Measurements from ENCODE around the gene KCNF1.

GRCh38 chr2:10879624-10880585 is 31.8 kb upstream of the KCNF1 start:
- no peak for TF ChIP-seq CTCF (IDR thresholded peaks at IDR 0.05 in 2 of 3, conservative IDR thresholded peaks at IDR 0.05 in 1 of 3; ENCODE audit: borderline replicate concordance in 1 of 3, insufficient read depth in 1 of 3, low read depth in 2 of 3, low read length in 2 of 3)
- no peak for TF ChIP-seq RAD21 (IDR thresholded peaks at IDR 0.05; ENCODE audit: low read depth)
- no peak for TF ChIP-seq SIN3A (IDR thresholded peaks at IDR 0.05; ENCODE audit: low read depth)
- TF ChIP-seq CEBPB (IDR thresholded peaks at IDR 0.05; ENCODE audit: low read depth): no peak
- TF ChIP-seq POLR2AphosphoS5 (IDR thresholded peaks at IDR 0.05; ENCODE audit: low read depth, low read length): no peak
- no peak for TF ChIP-seq EZH2 (IDR thresholded peaks at IDR 0.05)
- no peak for TF ChIP-seq POLR2A (IDR thresholded peaks at IDR 0.05; ENCODE audit: borderline replicate concordance, extremely low read depth, insufficient read depth, insufficient read length)
- TF ChIP-seq EZH2phosphoT487 (IDR thresholded peaks at IDR 0.05; ENCODE audit: borderline replicate concordance): no peak
- TF ChIP-seq ZBTB33 (IDR thresholded peaks at IDR 0.05; ENCODE audit: extremely low read depth, insufficient replicate concordance, low read length): no peak
- TF ChIP-seq YY1 (IDR thresholded peaks at IDR 0.05; ENCODE audit: extremely low read depth, insufficient replicate concordance, low read depth, low read length): no peak
- TF ChIP-seq FOSL1 (IDR thresholded peaks at IDR 0.05; ENCODE audit: low read depth): no peak
- TF ChIP-seq MAX (IDR thresholded peaks at IDR 0.05): no peak

Measured in HCT116 (cell line).